Measurements from ENCODE around the gene BPNT1. TPM values are rescaled to one million over a fixed set of nuclear protein-coding genes. Genes with fewer than 3 reads are reported as not detected.

The BPNT1 gene
- total RNA-seq = 26.6 and 28.9 TPM in 2 replicates

GRCh38 chr1:220089650-220090556 is at the start of gene BPNT1:
Gene BPNT1 (minus strand): TSS chr1:220089788. CDS start chr1:220079846, 9,942 bp downstream.

DNA sequence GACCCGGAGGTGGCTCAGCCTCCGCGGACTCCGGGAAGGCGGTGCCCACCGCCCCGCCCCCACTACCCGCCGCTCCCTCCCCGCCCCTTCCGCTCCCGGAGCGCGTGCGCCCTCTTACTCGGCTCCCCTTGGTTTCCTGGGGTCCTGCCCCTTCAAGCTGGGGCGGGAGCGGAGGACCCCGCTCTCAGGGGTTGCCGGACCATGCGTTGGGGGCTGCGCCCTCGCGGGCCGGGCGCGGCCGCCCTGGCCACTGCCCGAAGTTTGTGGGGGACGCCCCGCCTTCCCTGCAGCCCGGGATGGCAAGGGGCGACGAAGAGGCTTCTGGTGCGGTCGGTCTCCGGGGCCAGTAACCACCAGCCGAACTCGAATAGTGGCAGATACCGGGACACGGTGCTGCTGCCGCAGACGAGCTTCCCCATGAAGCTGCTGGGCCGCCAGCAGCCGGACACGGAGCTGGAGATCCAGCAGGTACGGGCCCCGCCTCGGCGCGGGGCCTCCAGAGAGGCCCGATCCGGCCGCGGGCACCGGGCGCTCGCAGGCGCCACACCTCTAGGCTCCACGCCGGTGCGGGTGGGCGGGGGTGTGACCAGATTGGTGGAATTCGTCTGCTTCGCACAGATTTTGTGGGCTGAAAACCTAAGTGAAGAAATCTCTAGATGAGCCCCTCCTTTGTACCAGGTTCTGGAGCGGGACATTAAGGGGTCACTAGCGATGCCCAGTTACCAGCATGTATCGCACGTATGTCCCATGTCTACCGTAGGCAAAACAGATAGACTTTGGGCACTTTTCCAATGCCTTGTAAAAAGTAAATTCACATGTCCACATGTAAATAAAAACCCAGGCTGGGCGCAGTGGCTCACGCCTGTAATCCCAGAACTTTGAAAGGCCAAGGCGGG is 4.7 kb upstream of the BPNT1 start, which contains the start of gene IARS2:
Gene IARS2 (plus strand): TSS at position 117 of the 896 bp plus-strand sequence. CDS start 85 bp downstream, at position 202.

GRCh38 chr1:220046052-220046930 is 43.3 kb downstream of the BPNT1 start, which contains the start of gene EPRS1:
Gene EPRS1 (minus strand): TSS chr1:220046505. CDS start chr1:220046388, 117 bp downstream.

Other genes with a start within 250 kb of the BPNT1 start
- not detected in 2 replicates for gene SLC30A10, start 161.2 kb downstream of the BPNT1 start, total RNA-seq
- gene EPRS1, start 43.3 kb downstream of the BPNT1 start, total RNA-seq = 79.9 and 85.7 TPM in 2 replicates
- gene IARS2, start 4.3 kb upstream of the BPNT1 start, total RNA-seq = 110 and 160 TPM in 2 replicates
- gene RAB3GAP2, start 182.7 kb upstream of the BPNT1 start, total RNA-seq = 28.7 and 34.1 TPM in 2 replicates

All from dermis lymphatic vessel endothelial cell (primary cell).